Measurements from ENCODE around the gene PROCA1. TPM values are rescaled to one million over a fixed set of nuclear protein-coding genes. Genes with fewer than 3 reads are reported as not detected.
A peak's percentile ranks its signal among the peaks of the same experiment; 100 is the strongest.

The PROCA1 gene
- total and polyA plus RNA-seq, 2 of the 13 experiments (the other 11 are each of a cell fraction or from before 2014, with no cell fraction given) = 0.73 to 1.5 TPM

DNA sequence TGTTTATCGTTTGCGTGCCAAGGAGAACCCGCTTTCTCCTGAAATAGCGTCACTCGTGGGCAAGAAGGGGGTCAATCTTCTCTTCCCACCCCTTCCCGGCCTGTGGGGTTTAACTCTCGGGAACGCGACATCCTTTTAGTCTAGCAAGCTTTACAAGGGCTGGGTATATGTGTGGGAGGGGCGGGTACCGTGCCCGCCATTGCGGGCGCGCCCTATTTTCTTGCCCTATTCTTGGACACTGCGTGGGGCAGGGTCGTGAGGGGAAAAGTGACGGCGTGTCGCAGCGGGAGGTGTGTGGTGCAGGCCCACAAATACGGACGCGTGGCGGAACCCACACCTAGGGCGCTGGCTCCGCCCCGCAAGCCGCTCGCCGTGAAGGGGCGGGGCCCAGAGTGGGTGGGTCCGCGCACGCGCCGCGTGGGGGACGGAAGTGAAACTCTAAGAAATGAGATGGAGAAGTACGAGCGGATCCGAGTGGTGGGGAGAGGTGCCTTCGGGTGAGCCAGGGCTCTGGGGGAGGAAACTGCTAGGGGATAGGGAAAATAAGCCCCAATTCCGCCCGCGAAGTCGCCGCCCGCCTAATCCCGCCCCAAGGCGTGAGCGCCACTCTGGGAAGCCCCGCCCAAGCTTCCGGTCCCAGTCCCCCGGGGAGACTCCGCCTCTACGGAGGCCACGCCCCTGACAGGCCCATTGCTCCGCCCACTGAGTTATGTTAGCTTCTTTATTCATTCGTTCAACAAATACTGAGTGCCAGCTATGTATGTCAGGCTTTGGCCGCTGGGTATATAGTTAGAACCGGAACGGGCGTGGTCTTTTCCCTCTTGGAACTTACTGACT, 16.9 kb upstream of the PROCA1 start, which contains the start of gene NEK8 (continued):
- TF ChIP-seq RERE (CRISPR knock-in tag; IDR thresholded peaks at IDR 0.05; ENCODE audit: low read depth) = no peak
- TF ChIP-seq GPBP1L1 (CRISPR knock-in tag; IDR thresholded peaks at IDR 0.05) = no peak
- TF ChIP-seq CHD2 (IDR thresholded peaks at IDR 0.05; ENCODE audit: low read depth, low read length) = no peak
- TF ChIP-seq KAT2B (IDR thresholded peaks at IDR 0.05; ENCODE audit: borderline replicate concordance, low read depth, low read length) = no peak
- TF ChIP-seq NPAS2 (CRISPR knock-in tag; IDR thresholded peaks at IDR 0.05; ENCODE audit: borderline replicate concordance) = no peak
- TF ChIP-seq BORCS8-MEF2B (CRISPR knock-in tag; IDR thresholded peaks at IDR 0.05) = no peak; the same call in 1 of the 2 replicates
- TF ChIP-seq SP1 (IDR thresholded peaks at IDR 0.05) = no peak
- TF ChIP-seq SP1 (CRISPR knock-in tag; IDR thresholded peaks at IDR 0.05) = peak; percentile 82
- TF ChIP-seq, protein P1, sequence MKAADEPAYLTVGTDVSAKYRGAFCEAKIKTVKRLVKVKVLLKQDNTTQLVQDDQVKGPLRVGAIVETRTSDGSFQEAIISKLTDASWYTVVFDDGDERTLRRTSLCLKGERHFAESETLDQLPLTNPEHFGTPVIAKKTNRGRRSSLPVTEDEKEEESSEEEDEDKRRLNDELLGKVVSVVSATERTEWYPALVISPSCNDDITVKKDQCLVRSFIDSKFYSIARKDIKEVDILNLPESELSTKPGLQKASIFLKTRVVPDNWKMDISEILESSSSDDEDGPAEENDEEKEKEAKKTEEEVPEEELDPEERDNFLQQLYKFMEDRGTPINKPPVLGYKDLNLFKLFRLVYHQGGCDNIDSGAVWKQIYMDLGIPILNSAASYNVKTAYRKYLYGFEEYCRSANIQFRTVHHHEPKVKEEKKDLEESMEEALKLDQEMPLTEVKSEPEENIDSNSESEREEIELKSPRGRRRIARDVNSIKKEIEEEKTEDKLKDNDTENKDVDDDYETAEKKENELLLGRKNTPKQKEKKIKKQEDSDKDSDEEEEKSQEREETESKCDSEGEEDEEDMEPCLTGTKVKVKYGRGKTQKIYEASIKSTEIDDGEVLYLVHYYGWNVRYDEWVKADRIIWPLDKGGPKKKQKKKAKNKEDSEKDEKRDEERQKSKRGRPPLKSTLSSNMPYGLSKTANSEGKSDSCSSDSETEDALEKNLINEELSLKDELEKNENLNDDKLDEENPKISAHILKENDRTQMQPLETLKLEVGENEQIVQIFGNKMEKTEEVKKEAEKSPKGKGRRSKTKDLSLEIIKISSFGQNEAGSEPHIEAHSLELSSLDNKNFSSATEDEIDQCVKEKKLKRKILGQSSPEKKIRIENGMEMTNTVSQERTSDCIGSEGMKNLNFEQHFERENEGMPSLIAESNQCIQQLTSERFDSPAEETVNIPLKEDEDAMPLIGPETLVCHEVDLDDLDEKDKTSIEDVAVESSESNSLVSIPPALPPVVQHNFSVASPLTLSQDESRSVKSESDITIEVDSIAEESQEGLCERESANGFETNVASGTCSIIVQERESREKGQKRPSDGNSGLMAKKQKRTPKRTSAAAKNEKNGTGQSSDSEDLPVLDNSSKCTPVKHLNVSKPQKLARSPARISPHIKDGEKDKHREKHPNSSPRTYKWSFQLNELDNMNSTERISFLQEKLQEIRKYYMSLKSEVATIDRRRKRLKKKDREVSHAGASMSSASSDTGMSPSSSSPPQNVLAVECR (CRISPR knock-in tag; IDR thresholded peaks at IDR 0.05; ENCODE audit: borderline replicate concordance) = peak; percentile 85
- no peak for TF ChIP-seq TBL1XR1 (IDR thresholded peaks at IDR 0.05; ENCODE audit: borderline replicate concordance, low read length, partially characterized antibody)
- no peak for TF ChIP-seq LCORL (IDR thresholded peaks at IDR 0.05)
- no peak for TF ChIP-seq LCORL (CRISPR knock-in tag; IDR thresholded peaks at IDR 0.05)
- no peak for TF ChIP-seq FOXA1 (IDR thresholded peaks at IDR 0.05)
- TF ChIP-seq FOXA1 (CRISPR knock-in tag; IDR thresholded peaks at IDR 0.05) = peak; percentile 8; the same call in 1 of the 2 replicates
- no peak for TF ChIP-seq SRSF4 (IDR thresholded peaks at IDR 0.05; ENCODE audit: low read depth, low read length, poor library complexity, severe bottlenecking)
- no peak for TF ChIP-seq ZNF580 (CRISPR knock-in tag; IDR thresholded peaks at IDR 0.05; ENCODE audit: borderline replicate concordance, low read depth)
- no peak for TF ChIP-seq ZNF577 (CRISPR knock-in tag; IDR thresholded peaks at IDR 0.05; ENCODE audit: borderline replicate concordance, low read depth)

All from HepG2 (cell line).